Ammon's horn (tissue), 1 donor: ENCODE results near the gene EPHB2.

Source experiments
- DNase-seq: peaks from one replicate; pipeline ENCODE4 v3.0.0-alpha.2; 2016; ENCODE audit warnings: low spot score

EPHB2 gene

GRCh38 chr1:22780696-22781095 lies 70.1 kb downstream of the EPHB2 start:
- DNase-seq: peak; percentile 29

- DNase-seq: no peak
These were observed 70.8 kb downstream of the EPHB2 start for GRCh38 chr1:22781483-22781882.

GRCh38 chr1:22782406-22782805 lies 71.8 kb downstream of the EPHB2 start:
- DNase-seq: no peak

- DNase-seq: no peak
These were observed 73.7 kb downstream of the EPHB2 start for GRCh38 chr1:22784317-22784716.

GRCh38 chr1:22784737-22785136 lies 74.1 kb downstream of the EPHB2 start:
- no peak for DNase-seq

GRCh38 chr1:22786101-22786500 lies 75.5 kb downstream of the EPHB2 start:
- no peak for DNase-seq

- peak; percentile 38 for DNase-seq
These were observed 76.3 kb downstream of the EPHB2 start for GRCh38 chr1:22786719-22787489.

- no peak for DNase-seq
These were observed 77.0 kb downstream of the EPHB2 start for GRCh38 chr1:22787636-22788035.

- DNase-seq: no peak
These were observed 77.6 kb downstream of the EPHB2 start for GRCh38 chr1:22788254-22788661.

GRCh38 chr1:22789356-22789994 lies 78.8 kb downstream of the EPHB2 start:
- DNase-seq: no peak

GRCh38 chr1:22790232-22791008 lies 79.8 kb downstream of the EPHB2 start:
- no peak for DNase-seq

GRCh38 chr1:22791831-22792347 lies 81.2 kb downstream of the EPHB2 start:
- no peak for DNase-seq

- no peak for DNase-seq
These were observed 81.9 kb downstream of the EPHB2 start for GRCh38 chr1:22792396-22793160.

- no peak for DNase-seq
These were observed 83.0 kb downstream of the EPHB2 start for GRCh38 chr1:22793647-22794046.

GRCh38 chr1:22794647-22795365 lies 84.2 kb downstream of the EPHB2 start:
- no peak for DNase-seq

GRCh38 chr1:22795366-22795714 lies 84.7 kb downstream of the EPHB2 start:
- no peak for DNase-seq

GRCh38 chr1:22796642-22797041 lies 86.0 kb downstream of the EPHB2 start:
- DNase-seq: no peak

GRCh38 chr1:22798083-22798482 lies 87.4 kb downstream of the EPHB2 start:
- no peak for DNase-seq

- DNase-seq: peak; percentile 75
These were observed 89.3 kb downstream of the EPHB2 start for GRCh38 chr1:22799971-22800370.

- no peak for DNase-seq
These were observed 90.0 kb downstream of the EPHB2 start for GRCh38 chr1:22800629-22801028.

GRCh38 chr1:22801347-22801746 lies 90.7 kb downstream of the EPHB2 start:
- DNase-seq: no peak
